WERI-Rb-1 (cell line): ENCODE results near the gene CBFA2T3.
"Not testable (repeated sequence)": the region's sequence is repeated elsewhere in the genome, so short reads cannot be mapped to it uniquely, and the experiment has no call there.

Experiments used
- DNase-seq: peaks from one replicate; pipeline ENCODE4 v3.0.0-alpha.2; 2020
- H3K27ac ChIP-seq: fragments of 250-450 bp; sonication (Bioruptor Pico); 2 replicates; pipeline ENCODE4 v1.5.1; 2020; ENCODE audit warnings: mild to moderate bottlenecking, moderate library complexity
- H3K27me3 ChIP-seq: fragments of 250-450 bp; sonication (Bioruptor Pico); 2 replicates; pipeline ENCODE4 v1.5.1; 2021; ENCODE audit warnings: mild to moderate bottlenecking, low read depth, moderate library complexity; ENCODE audit not compliant: insufficient read depth, severe bottlenecking
- H3K36me3 ChIP-seq: fragments of 250-450 bp; sonication (Bioruptor Pico); 2 replicates; pipeline ENCODE4 v1.5.1; 2020; ENCODE audit warnings: mild to moderate bottlenecking, moderate library complexity
- H3K4me3 ChIP-seq: 2 replicates; pipeline ENCODE4 v1.5.1; 2011; ENCODE audit warnings: low read depth, mild to moderate bottlenecking, control low read depth, low read length
- H3K9me3 ChIP-seq: fragments of 250-450 bp; sonication (Bioruptor Pico); 2 replicates; pipeline ENCODE4 v1.5.1; 2021; ENCODE audit warnings: mild to moderate bottlenecking, moderate library complexity; ENCODE audit not compliant: severe bottlenecking
- CTCF ChIP-seq: IDR thresholded peaks from 2 replicates; pipeline ENCODE4 v1.5.1; 2011; ENCODE audit warnings: low read depth, mild to moderate bottlenecking, control low read depth, inconsistent platforms, low read length

The CBFA2T3 gene

GRCh38 chr16:88922826-88923410 lies 54.1 kb downstream of the CBFA2T3 start:
- H3K4me3 ChIP-seq, result no peak overlapping the region
- no peak for TF ChIP-seq CTCF
- H3K36me3 ChIP-seq, result no peaks in the 10 kb centered on the region
- no peaks in the 10 kb centered on the region for H3K9me3 ChIP-seq
- no peak for DNase-seq
- no peaks in the 10 kb centered on the region for H3K27me3 ChIP-seq
- no peak overlapping the region for H3K27ac ChIP-seq

GRCh38 chr16:88922114-88922825 lies 54.7 kb downstream of the CBFA2T3 start:
- DNase-seq, result no peak
- TF ChIP-seq CTCF, result no peak
- Histone ChIP-seq H3K27me3 (no peaks in the 10 kb centered on the region), H3K27ac (no peak overlapping the region), H3K9me3 (no peaks in the 10 kb centered on the region), H3K4me3 (no peak overlapping the region), H3K36me3 (no peaks in the 10 kb centered on the region)

- H3K36me3 ChIP-seq, result no peaks in the 10 kb centered on the region
- no peak overlapping the region for H3K27ac ChIP-seq
- TF ChIP-seq CTCF, result no peak
- H3K4me3 ChIP-seq, result no peak overlapping the region
- H3K9me3 ChIP-seq, result no peaks in the 10 kb centered on the region
- no peak for DNase-seq
- no peaks in the 10 kb centered on the region for H3K27me3 ChIP-seq
Measured at GRCh38 chr16:88921591-88921990, 55.4 kb downstream of the CBFA2T3 start.

- Histone ChIP-seq H3K9me3 (no peaks in the 10 kb centered on the region), H3K36me3 (no peaks in the 10 kb centered on the region), H3K27me3 (no peaks in the 10 kb centered on the region), H3K27ac (no peak overlapping the region), H3K4me3 (no peak overlapping the region)
- no peak for TF ChIP-seq CTCF
- DNase-seq, result no peak
Measured at GRCh38 chr16:88920618-88921590, 56.1 kb downstream of the CBFA2T3 start.

- H3K27me3 ChIP-seq, result no peaks in the 10 kb centered on the region
- H3K4me3 ChIP-seq, result no peak overlapping the region
- H3K9me3 ChIP-seq, result no peaks in the 10 kb centered on the region
- no peak overlapping the region for H3K27ac ChIP-seq
- no peak for TF ChIP-seq CTCF
- no peak for DNase-seq
- no peaks in the 10 kb centered on the region for H3K36me3 ChIP-seq
Measured at GRCh38 chr16:88919936-88920335, 57.1 kb downstream of the CBFA2T3 start.

- not testable (repeated sequence) for DNase-seq, H3K4me3 ChIP-seq, H3K27ac ChIP-seq
Measured at GRCh38 chr16:88918896-88919295, 58.1 kb downstream of the CBFA2T3 start.

More at GRCh38 chr16:88918896-88919295, 58.1 kb downstream of the CBFA2T3 start:
- H3K27me3 ChIP-seq, H3K36me3 ChIP-seq, H3K9me3 ChIP-seq: not testable (repeated sequence)
